K562 (cell line): ENCODE results near the gene PTPN1. TPM values are rescaled to one million over a fixed set of nuclear protein-coding genes. Genes with fewer than 3 reads are reported as not detected.
A peak's percentile ranks its signal among the peaks of the same experiment; 100 is the strongest.

Source experiments
- ATF4 ChIP-seq: fragments of 450-650 bp; formaldehyde crosslinking; IDR thresholded peaks from 2 replicates; pipeline ENCODE4 v1.4.0; 2022; ENCODE audit warnings: mild to moderate bottlenecking, moderate library complexity
- E2F8 ChIP-seq: fragments of 450-650 bp; IDR thresholded peaks from 2 replicates; pipeline ENCODE4 v1.7.1; 2018; ENCODE audit warnings: mild to moderate bottlenecking, low read depth; ENCODE audit not compliant: partially characterized antibody
- ETV6 ChIP-seq, 3 experiments: fragments of 150-350 bp in 1 of 3; sonication (generic) in 1 of 3; formaldehyde crosslinking in 1 of 3; IDR thresholded peaks; 2 replicates each; pipeline versions ENCODE4 v1.6.1 to v1.8.0; 2014 to 2022; ENCODE audit warnings: borderline replicate concordance in 2 of 3, low read depth in 2 of 3, antibody characterized with exemption in 1 of 3, low read length in 1 of 3, mild to moderate bottlenecking in 1 of 3, missing genetic modification reagents in 1 of 3
- EZH2 ChIP-seq: IDR thresholded peaks from 2 replicates; pipeline ENCODE4 v1.6.1; 2012; ENCODE audit warnings: low read depth, mild to moderate bottlenecking, inconsistent platforms, low read length, borderline replicate concordance
- FOXP4 ChIP-seq: sonication (generic); formaldehyde crosslinking; IDR thresholded peaks from 2 replicates; pipeline ENCODE4 v1.8.0; 2022; ENCODE audit warnings: mild to moderate bottlenecking, missing genetic modification reagents, borderline replicate concordance
- HNRNPUL1 ChIP-seq: fragments of 200-400 bp; formaldehyde crosslinking; IDR thresholded peaks from 2 replicates; pipeline ENCODE4 v1.6.1; 2017; ENCODE audit warnings: low read length
- KAT2B ChIP-seq: IDR thresholded peaks from one replicate; pipeline ENCODE4 v1.6.1; 2012; ENCODE audit warnings: low read depth, mild to moderate bottlenecking, control low read depth, inconsistent platforms, low read length, moderate library complexity
- MEF2A ChIP-seq: IDR thresholded peaks from 2 replicates; pipeline ENCODE4 v1.6.1; 2011; ENCODE audit warnings: low read depth, mild to moderate bottlenecking, low read length, moderate library complexity; ENCODE audit not compliant: control insufficient read depth
- MITF ChIP-seq: IDR thresholded peaks from 2 replicates; pipeline ENCODE4 v1.6.1; 2014; ENCODE audit warnings: antibody characterized with exemption
- NFIC ChIP-seq: fragments of 450-650 bp; IDR thresholded peaks from 2 replicates; pipeline ENCODE4 v1.6.1; 2017; ENCODE audit warnings: mild to moderate bottlenecking, inconsistent platforms
- PRMT5 ChIP-seq: sonication (generic); formaldehyde crosslinking; IDR thresholded peaks from 2 replicates; pipeline ENCODE4 v1.5.0; 2020; ENCODE audit warnings: missing genetic modification reagents
- SMAD1 ChIP-seq: fragments of 150-350 bp; IDR thresholded peaks from 2 replicates; pipeline ENCODE4 v1.6.1; 2014; ENCODE audit warnings: low read length, low read depth; ENCODE audit not compliant: partially characterized antibody
- SMARCA4 ChIP-seq: fragments of 450-650 bp; IDR thresholded peaks from 2 replicates; pipeline ENCODE4 v1.6.1; 2016
- YBX1 ChIP-seq: fragments of 450-650 bp; IDR thresholded peaks from 2 replicates; pipeline ENCODE4 v1.7.1; 2016; ENCODE audit warnings: mild to moderate bottlenecking
- ZNF592 ChIP-seq: fragments of 450-650 bp; IDR thresholded peaks from 2 replicates; pipeline ENCODE4 v1.6.1; 2017; ENCODE audit warnings: antibody characterized with exemption, mild to moderate bottlenecking
- polyA plus RNA-seq, 8 experiments: library from polyadenylated mRNA; depleted of rRNA in 4 of 8; stranded (reverse) in 5 of 8; unstranded in 3 of 8; fragments of >200 nt; fragmentation: Nextera tagmentation in 2 of 8; fragmentation: Illumina TruSeq in 1 of 8; extraction: Ambion mirVana in 2 of 8; extraction: Trizol in 1 of 8; gene quantifications; 2 replicates each; pipeline versions ENCODE4 v1.2.1 to v1.2.3, GENCODE V29; 2011 to 2014; ENCODE audit warnings: inconsistent platforms in 1 of 8, missing spikeins in 1 of 8
- total RNA-seq, 7 experiments: library from RNA; depleted of rRNA in 6 of 7; stranded (reverse); fragments of >200 nt in 6 of 7; fragmentation: Illumina TruSeq in 2 of 7; extraction: Trizol in 2 of 7; gene quantifications; 2 replicates each; pipeline versions ENCODE4 v1.2.1 to v1.2.3, GENCODE V29; 2011 to 2021; ENCODE audit warnings: low replicate concordance in 1 of 7

Gene PTPN1
- total and polyA plus RNA-seq, 9 of the 15 experiments (the other 6 are each of a cell fraction or from before 2014, with no cell fraction given), result 11.0 to 85.3 (median 54.0) TPM

- TF ChIP-seq E2F8 (peak; percentile 51), ATF4 (CRISPR knock-in tag) (no peak), HNRNPUL1 (no peak), YBX1 (no peak), SMARCA4 (no peak), FOXP4 (CRISPR knock-in tag) (peak; percentile 78; the same call in 1 of the 2 replicates), KAT2B (no peak), NFIC (peak; percentile 24), MEF2A (no peak), SMAD1 (peak; percentile 59), ZNF592 (no peak), ETV6 (IDR thresholded peaks at IDR 0.05; ENCODE audit: borderline replicate concordance in 1 of 2, low read depth in 2 of 2, low read length in 1 of 2) (no peak), ETV6 (CRISPR knock-in tag; IDR thresholded peaks at IDR 0.05; ENCODE audit: borderline replicate concordance) (no peak), PRMT5 (CRISPR knock-in tag) (no peak), MITF (no peak), EZH2 (no peak)
These were observed at the start of gene PTPN1 (continued) for GRCh38 chr20:50509923-50510705.
